NCI-H1048 (cell line): ENCODE measurements around the gene MLLT10.

ENCODE experiments used
- DNase-seq: peaks from one replicate; lab custom pipeline; 2025; lab: John Stamatoyannopoulos, UW

The MLLT10 gene

DNA sequence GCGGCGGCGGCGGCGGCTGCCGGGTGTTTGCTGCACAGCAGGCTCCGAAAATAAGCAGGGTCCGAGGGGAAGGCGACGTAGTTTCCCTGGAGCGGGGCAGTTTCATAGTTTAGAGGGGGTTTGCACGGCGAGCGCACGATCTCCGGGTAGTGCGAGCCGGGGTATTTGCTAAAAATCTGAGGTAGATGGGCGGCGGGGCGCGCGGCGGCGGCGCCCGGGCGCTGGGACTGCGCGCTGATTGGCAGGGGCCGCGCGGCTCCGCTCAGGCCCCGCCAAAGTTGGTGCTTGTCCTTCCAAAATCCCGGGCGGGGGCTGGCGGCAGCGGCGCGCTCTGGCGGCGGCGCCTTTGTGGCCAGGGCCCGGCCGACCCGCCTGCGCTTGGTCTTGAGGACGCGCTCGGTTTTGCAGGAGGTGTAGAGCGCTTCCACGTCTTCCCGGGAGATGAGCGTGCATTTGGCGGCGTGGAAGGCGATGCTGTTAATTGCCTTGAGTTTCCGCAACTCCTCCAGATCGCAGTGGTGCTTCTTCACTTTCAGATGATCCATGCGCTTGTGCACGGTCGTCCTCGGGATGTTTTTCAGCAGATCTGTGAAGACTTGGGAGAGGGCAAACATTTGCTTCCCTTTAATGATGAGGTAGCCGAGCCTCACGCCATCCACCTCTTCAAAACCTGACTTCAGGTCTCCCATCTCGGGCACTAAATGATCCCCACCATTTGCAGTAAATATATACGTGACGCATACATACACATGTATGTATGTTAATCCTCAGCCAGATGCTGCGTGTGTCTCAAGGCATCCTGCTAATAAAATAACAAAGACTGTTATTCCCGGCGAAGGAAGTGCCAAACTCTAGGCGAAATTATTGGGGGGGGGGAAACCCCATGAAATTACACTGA, 16.6 kb upstream of the MLLT10 start:
- no peak for DNase-seq

DNA sequence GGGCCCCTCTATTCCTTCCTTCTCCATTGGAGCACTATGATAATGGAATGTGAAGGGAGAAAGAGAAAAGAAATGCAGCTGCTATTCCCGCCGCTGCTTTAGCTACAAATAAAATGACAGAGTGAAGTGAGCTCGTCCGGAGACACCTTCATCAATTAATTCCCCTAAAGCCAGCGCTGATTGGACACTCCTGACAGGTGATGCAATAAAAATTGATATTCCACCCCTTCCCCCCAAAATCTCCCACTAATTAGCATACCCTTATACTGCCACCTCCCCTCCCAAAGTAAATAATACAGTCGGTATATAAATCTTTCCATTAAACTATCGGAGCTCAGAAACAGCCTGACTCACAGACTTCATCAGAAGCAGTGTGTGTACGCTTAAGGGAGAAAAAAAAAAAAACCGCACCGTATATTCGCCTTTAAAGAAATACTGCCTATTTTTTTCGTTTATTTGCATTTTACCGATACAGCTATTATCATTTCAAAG, 15.8 kb upstream of the MLLT10 start:
- DNase-seq = no peak

DNA sequence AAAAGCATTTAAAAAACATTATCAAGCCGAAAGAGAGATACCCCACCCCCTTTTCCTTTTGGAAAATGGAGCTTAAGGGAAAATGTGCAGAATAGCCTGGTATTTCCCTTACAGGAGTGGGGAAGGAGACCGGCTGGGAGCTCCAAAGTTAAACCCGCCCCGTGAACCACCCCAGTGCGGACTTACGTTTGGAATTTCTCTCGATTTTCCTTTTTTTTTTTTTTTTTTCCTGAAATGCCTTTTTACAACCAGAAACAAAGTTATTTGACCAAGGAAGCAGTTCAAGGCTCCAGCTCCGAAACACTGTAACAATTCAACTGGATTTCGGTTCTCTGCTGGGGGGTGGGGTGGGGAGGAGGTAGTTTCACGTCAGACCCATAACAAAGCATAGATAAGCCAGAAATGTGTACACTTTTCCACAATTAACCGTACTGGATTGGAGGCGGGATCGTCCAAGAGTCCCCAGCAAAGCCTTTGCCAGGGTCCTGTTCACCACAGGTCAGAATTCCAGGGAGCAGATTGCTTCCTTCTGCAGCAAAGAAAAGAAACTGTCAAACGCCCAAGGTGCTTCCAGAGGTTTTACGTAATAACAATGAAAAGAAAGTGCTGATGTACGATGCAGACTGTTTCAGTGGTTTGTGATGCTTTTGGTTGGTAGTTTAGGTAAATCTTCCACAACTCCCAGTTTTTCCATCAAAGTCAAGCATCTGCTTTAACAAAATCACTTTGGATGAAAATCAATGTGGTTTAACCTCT, 15.2 kb upstream of the MLLT10 start:
- DNase-seq = no peak

DNA sequence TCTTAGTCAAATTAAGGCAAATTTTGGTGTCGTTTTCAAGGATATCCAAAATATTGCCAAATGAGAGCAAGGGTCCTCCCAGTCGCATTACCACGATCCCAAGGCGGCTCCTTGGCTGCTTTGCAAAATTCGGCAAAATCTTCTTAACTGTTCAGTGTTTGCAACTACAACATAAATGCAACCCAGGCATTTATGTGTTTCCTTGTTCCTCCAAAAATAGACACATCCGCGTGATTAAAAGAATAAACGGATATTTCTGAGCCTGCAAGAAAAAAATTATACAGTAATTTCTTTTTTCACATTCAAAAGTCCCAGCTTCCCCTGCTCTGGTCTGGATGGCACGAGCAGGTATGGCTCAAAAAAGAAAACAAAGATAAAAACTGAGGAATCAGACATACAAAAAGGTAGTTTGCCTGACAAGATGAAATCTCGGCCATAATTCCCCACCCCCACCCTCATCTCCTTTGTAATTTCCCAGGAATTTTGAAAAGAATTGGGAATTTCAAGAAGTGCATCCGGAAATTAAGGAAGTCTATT, 14.6 kb upstream of the MLLT10 start:
- DNase-seq = no peak

DNA sequence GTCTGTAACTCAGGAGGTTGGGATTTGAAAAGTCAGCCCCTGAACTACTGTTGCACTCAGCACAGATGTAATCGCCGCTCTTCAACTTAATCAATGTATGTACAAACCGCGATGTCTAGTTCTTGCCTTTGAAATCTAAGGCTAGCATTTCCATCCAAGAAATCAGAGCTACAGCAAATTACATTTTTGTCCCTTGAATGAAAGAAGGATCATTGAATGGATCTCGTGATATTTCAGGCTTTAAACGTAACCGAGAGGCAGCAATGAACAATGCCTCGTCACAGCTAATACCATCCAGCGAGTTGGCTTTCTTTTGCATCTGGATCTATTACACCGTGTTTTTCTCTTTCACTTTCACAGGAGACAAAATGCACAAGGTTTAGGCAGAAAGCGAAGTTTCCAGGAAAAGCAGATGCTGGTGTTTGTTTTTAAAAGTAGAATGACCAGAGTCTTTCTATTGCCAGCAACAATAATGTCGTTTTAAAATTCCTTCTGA, 14.0 kb upstream of the MLLT10 start:
- DNase-seq = no peak

DNA sequence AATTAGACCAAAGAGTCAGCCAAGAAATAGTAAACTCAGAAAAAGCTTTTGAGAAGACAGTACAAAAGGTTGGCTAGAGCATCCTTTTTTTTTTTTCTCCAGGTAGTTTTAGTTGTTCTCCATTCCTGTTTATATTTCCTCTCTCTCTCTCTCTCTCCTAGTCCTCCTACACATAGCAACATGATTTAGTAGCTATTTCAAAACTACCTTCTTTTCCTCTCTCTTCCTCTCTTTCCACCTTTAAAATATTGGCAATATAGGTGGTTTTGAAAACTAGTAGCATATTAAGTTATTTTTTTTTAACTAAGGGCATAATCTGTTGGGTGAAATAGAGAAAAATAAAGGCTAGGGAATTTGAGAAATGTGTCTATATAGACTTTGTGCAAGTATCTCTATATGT, 13.5 kb upstream of the MLLT10 start:
- DNase-seq = no peak

DNA sequence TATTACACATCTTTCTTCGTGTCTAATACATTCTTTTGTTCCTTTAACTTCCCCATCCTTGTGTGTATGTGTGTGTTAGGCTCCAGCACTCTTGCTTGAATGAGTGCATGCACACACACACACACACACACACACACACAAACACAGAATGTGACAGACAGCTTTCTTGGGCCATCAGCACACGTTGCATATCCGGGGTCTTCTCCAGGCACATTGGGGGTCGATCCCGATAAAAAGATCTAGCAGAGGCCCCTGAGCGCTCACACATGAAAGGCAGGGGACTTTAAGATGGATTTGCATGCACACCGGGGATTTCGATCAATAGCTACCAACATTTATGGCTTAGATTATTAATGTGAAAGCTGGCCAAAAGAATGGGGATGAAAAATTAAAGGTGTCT, 13.1 kb upstream of the MLLT10 start:
- DNase-seq = no peak

DNA sequence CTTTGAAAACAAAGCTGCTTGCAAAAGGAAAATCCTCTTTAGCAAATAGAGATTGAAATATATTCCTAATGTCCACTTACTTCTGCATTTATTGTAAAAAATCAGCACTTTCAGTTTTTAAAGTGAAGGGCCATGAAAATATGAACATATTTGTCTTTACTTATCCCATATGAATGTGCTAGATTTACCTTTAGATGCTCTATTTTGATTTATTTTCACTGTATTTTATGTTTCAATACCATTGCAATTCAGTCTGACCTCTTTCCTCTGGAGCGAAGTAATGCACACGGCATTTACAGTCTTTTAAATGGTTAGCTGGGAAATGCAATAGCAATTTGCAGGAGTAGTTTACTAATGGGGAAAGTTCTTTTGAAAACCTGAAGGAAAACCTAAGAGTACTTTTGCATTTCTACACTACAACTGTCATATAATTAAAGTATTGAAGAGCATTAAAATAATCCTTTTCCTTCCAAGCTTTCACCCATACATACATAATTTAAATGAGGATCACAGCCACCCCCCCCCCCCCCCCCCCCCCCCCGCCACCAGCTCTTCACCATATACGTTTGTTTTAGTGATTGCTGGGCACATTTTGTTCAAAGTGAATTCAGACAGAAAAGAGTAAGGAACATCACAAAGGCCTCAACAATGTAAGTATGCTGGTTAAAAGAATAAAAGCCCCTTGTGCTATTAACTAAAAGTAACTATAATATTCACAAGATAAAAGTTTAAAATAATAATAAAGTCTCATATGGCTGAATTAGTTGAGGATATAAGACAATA, 12.1 kb upstream of the MLLT10 start:
- no peak for DNase-seq

DNA sequence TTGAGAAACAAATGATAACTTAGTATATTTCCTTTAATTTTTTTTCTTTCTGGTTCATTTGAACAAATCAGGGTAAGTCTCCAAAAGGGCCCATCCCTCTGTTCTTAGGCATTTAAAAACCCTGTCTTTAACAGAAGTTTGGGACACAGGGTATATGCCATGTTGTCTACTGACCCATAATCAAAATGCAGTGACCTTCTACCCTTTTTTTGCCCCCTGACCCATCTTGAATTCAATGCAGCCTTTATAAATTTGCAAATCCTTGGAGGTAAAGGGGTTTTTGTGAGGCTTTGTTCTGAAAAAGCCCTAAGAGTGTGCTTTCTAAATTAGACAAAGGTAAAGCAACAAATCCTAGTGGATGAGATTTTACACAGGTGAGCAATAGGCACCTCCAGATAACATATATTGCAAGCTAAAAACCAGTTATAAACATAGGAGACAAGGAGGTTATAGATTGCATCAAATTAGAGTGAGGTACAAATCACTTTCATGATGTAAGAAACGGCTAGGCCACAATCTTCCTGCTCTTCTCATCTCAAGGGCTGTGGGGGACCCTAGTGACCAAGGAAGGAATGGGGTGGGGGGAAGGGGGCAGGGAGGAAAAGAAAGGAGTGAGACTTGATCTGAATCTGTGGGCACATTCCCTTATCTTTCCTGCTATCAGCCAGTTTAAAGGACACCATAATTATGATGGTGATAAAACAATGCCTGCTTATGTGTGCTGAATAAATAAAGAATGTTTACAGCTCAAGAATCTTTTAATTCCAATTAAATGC, 11.2 kb upstream of the MLLT10 start:
- no peak for DNase-seq

DNA sequence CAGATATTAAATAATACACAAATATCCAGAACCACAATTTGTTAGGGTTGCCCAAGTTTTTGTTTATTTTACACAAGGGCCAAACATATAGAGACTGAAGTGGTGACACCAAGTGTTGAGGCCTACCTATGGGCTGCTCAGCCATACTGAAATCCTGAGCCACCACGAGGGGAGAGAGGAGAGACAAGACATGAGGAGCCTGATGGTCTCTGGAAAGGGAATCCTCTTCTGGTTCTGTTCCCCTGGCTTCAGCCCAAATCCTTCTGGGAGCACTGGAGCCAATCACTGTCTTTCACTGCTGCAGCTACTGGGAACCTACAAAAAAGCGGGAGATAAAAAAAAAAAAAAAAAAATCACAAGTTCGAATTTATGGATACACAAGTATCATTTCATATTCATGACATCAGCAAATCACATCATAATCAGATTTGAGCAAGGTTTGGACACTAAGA, 10.4 kb upstream of the MLLT10 start:
- DNase-seq = no peak

DNA sequence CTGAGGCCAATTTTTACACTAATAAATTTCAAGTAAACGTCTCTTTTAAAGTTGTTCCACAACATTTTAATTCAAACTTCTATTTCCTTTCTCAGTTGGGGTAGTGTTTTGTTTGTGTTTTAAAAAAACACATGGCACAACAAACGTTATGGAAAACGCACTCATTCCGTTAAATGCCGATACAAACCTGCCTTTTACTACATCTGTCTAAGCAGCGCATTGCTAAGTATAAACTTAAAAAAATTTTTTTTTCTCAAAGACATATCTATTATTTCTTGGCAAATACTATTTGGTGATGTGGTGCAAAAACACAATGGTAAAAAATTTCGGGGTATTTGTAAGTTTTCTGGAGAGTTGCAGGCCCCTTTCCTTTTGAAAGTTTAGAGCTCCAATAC, 9.9 kb upstream of the MLLT10 start:
- DNase-seq = no peak

DNA sequence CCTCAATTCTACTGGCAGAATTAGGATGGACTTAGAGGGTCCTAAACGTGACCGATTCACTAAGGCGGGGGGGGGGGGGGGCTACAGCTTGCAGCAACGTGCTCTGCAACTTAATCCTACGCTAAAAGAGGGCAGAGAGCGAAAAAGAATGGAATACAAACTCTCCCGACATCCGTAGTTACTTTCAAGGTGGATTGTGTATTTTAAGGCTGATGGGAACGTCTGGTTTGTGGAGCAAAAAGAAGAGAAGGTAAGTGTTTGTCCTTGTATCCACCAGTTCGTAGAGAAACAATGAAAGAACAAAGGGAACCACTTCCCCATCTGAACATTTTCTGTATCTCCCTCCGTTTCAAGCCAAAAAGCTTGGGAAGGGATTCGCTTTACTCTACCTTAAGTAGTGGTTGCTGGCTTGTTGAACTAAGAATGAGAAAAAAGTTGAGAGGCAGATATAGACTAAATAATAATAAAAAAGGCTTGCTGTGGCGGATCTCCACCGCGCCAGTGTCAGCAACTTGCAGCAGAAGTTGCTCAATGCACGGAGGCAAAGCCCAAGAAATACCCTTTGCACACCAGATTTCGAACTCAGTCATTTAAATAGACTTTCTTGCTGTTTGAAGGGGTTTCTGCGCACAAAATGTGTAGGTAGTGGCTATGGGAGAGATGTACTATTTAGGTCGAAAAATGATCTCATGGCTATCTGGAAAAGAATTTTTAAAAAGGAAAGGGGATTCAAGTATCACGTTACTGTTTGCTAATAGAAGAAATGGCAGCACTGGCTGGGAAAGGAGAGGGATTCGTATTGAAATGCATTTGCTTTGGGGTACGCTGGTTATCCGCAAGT, 9.3 kb upstream of the MLLT10 start:
- DNase-seq = no peak

DNA sequence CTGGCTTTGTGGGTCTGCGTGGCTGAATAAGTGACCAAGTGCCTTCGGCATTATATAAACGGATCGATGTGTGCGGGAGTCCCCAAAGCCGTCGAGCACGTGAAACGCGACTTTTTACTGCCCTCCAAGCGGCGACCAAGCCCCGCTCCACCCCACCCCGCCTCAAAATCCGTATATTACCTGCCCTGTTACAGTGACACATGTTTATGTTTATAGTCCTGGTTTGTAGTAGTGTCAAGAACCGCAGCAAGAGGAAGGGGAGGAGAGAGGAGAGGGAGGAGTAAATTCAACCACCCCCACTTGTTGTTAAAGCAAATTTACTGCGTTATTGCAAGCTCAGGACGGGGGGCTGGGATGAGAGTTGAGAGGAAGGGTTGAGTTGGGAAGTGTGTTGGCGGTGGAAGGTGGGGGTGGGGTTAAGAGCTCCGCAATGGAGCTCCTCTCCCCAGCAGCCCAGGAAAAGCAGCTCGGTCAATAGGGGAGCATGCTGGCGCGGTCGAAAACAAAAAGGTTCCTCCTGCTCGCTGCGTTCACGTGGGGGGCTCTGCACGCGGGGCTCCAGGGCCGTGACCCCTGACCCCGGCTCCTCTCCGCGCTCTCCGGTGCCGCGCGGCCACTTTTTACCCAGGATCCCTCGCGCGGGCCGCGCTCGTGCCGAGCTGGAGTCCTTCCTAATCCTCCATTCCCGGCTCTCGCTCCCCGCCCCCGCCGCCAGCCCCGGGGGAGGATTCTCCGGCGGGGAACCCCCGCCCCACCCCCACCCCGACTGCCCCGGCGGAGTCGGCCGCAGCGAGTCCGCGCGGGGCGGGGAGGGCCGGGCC, 8.5 kb upstream of the MLLT10 start, which contains the start of gene SKIDA1:
Gene SKIDA1, minus strand, starts transcription at position 316 of the 821 bp plus-strand sequence. CDS start 7,860 bp downstream, outside the sequence.
- peak; percentile 44 for DNase-seq

DNA sequence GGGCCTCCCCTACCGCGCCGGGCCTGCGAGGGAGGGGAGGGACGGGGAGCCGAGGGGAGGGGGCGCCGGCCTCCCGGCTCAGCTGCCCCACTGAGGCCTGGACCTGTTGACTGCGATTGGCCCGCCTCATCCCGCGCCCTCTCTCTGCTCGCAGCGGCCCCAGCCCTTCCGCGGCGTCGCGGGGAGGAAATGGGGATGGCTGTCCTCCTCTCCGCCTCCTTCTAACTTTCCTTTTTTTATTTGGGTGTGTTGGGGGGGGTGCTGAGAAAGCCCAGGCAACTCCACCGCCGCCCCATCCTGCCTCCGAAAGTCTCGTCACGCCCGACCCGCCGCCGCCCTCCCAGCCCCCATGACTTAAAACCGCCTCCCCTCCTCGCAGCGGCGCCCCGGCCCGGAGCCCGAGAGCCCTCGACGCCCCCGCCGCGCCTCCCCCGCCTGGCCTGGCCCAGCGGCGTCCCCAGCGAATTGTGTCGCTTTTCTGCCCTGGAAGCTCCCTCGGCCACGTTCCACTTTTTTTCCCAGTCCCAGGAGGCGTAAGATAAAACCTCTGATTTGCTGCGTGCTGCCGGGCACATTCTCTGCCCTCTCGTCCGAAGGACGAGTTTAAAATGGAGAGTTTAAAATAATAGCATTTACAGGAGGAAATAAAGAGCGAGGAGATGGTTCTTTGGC, 7.7 kb upstream of the MLLT10 start:
- DNase-seq = no peak

DNA sequence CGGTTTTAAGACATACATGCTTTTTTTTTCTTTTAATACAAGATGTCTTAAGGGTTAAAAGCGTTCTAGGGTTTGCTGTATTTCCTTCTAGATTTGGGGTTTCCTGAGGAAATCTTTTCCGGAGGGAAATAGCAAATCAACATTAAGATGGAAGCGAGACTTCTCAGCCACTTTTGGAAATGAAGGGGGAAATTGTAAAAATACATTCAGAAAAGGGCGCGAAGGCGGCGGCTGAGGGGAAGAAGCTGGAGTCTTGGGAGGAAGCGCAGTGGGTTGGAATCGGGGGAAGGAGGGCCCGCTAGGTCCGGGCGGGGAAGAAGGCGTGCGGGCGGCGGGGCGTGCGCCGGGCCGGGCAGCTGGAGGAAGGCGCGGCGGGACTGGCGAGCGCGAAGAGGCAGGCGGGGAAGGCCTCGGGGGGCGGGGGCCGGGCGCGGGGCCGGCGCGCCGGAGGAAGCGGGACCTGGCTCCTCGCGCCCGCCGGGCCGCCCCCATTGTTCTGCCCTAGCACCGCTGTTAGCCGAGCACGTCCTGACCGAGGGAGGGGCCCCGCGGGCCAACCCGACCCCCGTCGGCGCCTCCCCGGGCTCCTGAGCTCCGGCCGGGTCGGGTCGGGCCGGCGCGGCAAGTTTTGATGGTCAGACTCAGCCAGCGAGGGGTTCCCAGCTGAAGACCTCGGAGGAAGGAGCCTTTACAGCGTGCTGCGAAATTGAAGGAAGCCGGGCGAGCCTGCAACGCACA, 7.0 kb upstream of the MLLT10 start:
- DNase-seq = no peak

DNA sequence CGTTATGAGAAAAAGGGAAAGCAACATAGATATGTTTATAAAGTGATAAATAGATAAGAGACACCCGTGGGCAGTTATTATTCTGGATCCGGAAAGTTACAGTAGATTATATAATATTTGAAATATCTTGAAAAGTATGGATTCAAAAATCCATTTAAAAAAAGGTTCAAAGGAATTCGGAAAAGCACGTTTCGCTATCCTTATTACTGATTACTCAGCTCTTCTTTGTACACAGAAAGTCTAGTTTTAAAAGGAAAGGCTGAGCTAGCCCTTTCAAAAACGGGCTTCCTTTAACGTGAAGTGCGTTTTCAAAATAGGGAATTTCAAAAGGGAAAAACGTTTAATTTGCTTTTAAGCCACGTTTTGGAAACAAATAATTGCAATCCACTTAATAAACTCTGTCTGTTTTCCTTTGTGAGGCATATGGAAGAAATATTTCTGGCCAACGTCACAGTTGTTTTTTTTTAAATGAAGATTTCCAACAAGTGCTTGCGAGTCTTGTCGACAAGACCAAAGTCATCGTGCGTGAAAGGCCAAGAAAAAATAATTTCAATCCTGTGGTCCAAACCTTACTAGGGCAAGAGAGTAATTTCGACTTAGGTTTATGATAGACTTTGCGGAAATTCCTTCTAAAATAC, 6.3 kb upstream of the MLLT10 start:
- DNase-seq = no peak
